H9 (cell line): Measurements from ENCODE around the gene TP53BP2. TPM values are rescaled to one million over a fixed set of nuclear protein-coding genes. Genes with fewer than 3 reads are reported as not detected.

Experiments
- DNase-seq: peaks from one replicate; pipeline ENCODE4 v3.0.0-alpha.2; 2017
- H2AFZ ChIP-seq: one replicate; pipeline ENCODE4 v1.6.1; 2013; ENCODE audit warnings: mild to moderate bottlenecking, low read length, control low read depth, moderate library complexity
- H2AK5ac ChIP-seq: 2 replicates; pipeline ENCODE4 v1.6.1; 2013; ENCODE audit warnings: low read length, control low read depth, mixed read lengths; ENCODE audit not compliant: insufficient read length
- H2BK120ac ChIP-seq: one replicate; pipeline ENCODE4 v1.6.1; 2013; ENCODE audit warnings: low read depth, mild to moderate bottlenecking, low read length, control low read depth, inconsistent platforms; ENCODE audit not compliant: poor library complexity, severe bottlenecking
- H2BK12ac ChIP-seq: 2 replicates; pipeline ENCODE4 v1.6.1; 2013; ENCODE audit warnings: low read length, control low read depth, mixed read lengths, low read depth; ENCODE audit not compliant: insufficient read length
- H2BK15ac ChIP-seq: 2 replicates; pipeline ENCODE4 v1.6.1; 2013; ENCODE audit warnings: low read depth, low read length, control low read depth
- H2BK20ac ChIP-seq: one replicate; pipeline ENCODE4 v1.6.1; 2013; ENCODE audit warnings: low read depth, mild to moderate bottlenecking, low read length, control low read depth, inconsistent platforms; ENCODE audit not compliant: poor library complexity, severe bottlenecking
- H2BK5ac ChIP-seq: 2 replicates; pipeline ENCODE4 v1.6.1; 2013; ENCODE audit warnings: low read length, control low read depth, mixed read lengths; ENCODE audit not compliant: insufficient read length
- H3K14ac ChIP-seq: 2 replicates; pipeline ENCODE4 v1.6.1; 2013; ENCODE audit warnings: low read length, control low read depth; ENCODE audit not compliant: insufficient read depth
- H3K18ac ChIP-seq: 2 replicates; pipeline ENCODE4 v1.6.1; 2013; ENCODE audit warnings: low read depth, mild to moderate bottlenecking, mixed read lengths, low read length, control low read depth; ENCODE audit not compliant: insufficient read length
- H3K23ac ChIP-seq: 2 replicates; pipeline ENCODE4 v1.6.1; 2013; ENCODE audit warnings: low read length, control low read depth, mixed read lengths, low read depth; ENCODE audit not compliant: insufficient read length
- H3K23me2 ChIP-seq: 2 replicates; pipeline ENCODE4 v1.6.1; 2013; ENCODE audit warnings: low read depth, mild to moderate bottlenecking, mixed read lengths, low read length, control low read depth; ENCODE audit not compliant: insufficient read length, poor library complexity, severe bottlenecking
- H3K27ac ChIP-seq: 2 replicates; pipeline ENCODE4 v1.5.1; 2013; ENCODE audit warnings: low read length, control low read depth, mixed read lengths, low read depth; ENCODE audit not compliant: insufficient read length
- H3K27me3 ChIP-seq: 2 replicates; pipeline ENCODE4 v1.6.1; 2013; ENCODE audit warnings: low read length, control low read depth, inconsistent platforms; ENCODE audit not compliant: insufficient read depth
- H3K4ac ChIP-seq: 2 replicates; pipeline ENCODE4 v1.6.1; 2013; ENCODE audit warnings: low read depth, mild to moderate bottlenecking, control low read depth, inconsistent platforms, low read length, moderate library complexity
- H3K4me1 ChIP-seq: 2 replicates; pipeline ENCODE4 v1.6.1; 2013; ENCODE audit warnings: low read length, control low read depth, inconsistent platforms; ENCODE audit not compliant: insufficient read depth
- H3K4me2 ChIP-seq: 2 replicates; pipeline ENCODE4 v1.6.1; 2013; ENCODE audit warnings: low read length, control low read depth, mixed read lengths; ENCODE audit not compliant: insufficient read length, insufficient read depth
- H3K56ac ChIP-seq: 2 replicates; pipeline ENCODE4 v1.6.1; 2013; ENCODE audit warnings: low read depth, mild to moderate bottlenecking, mixed read lengths, low read length, control low read depth; ENCODE audit not compliant: insufficient read length
- H3K79me1 ChIP-seq: 2 replicates; pipeline ENCODE4 v1.6.1; 2013; ENCODE audit warnings: low read depth, mild to moderate bottlenecking, moderate library complexity, low read length, control low read depth, inconsistent platforms; ENCODE audit not compliant: insufficient read depth, poor library complexity, severe bottlenecking
- H3K79me2 ChIP-seq: 2 replicates; pipeline ENCODE4 v1.6.1; 2013; ENCODE audit warnings: low read length, control low read depth, inconsistent platforms; ENCODE audit not compliant: insufficient read depth
- H3K9ac ChIP-seq: 2 replicates; pipeline ENCODE4 v1.6.1; 2013; ENCODE audit warnings: low read length, control low read depth, mixed read lengths; ENCODE audit not compliant: insufficient read length; ENCODE audit errors: extremely low read depth
- H3K9me3 ChIP-seq: one replicate; pipeline ENCODE4 v1.6.1; 2013; ENCODE audit warnings: low read depth, low read length, inconsistent platforms; ENCODE audit not compliant: control insufficient read depth
- H3T11ph ChIP-seq: one replicate; pipeline ENCODE4 v1.6.1; 2013; ENCODE audit warnings: mild to moderate bottlenecking, low read length, control low read depth, inconsistent platforms
- H4K20me1 ChIP-seq: one replicate; pipeline ENCODE4 v1.6.1; 2013; ENCODE audit not compliant: control insufficient read depth, insufficient read length, insufficient read depth
- H4K5ac ChIP-seq: 2 replicates; pipeline ENCODE4 v1.6.1; 2013; ENCODE audit warnings: low read depth, mild to moderate bottlenecking, mixed read lengths, low read length, control low read depth; ENCODE audit not compliant: insufficient read length
- H4K8ac ChIP-seq: replicated peaks from 2 replicates; pipeline ENCODE4 v1.6.1; 2013; ENCODE audit warnings: low read length, control low read depth, mixed read lengths, low read depth; ENCODE audit not compliant: insufficient read length
- H4K91ac ChIP-seq: 2 replicates; pipeline ENCODE4 v1.6.1; 2013; ENCODE audit warnings: low read depth, mild to moderate bottlenecking, moderate library complexity, mixed read lengths, low read length, control low read depth; ENCODE audit not compliant: insufficient read length
- H3K27ac Mint-ChIP-seq, 3 experiments: 2 replicates in 2 of 3; 3 replicates in 1 of 3; pipeline ENCODE4 v1.8.0; 2020 to 2021; ENCODE audit warnings: mixed read lengths in 3 of 3, mild to moderate bottlenecking in 1 of 3, moderate library complexity in 1 of 3
- H3K27me3 Mint-ChIP-seq: 2 replicates; pipeline ENCODE4 v1.8.0; 2021; ENCODE audit warnings: low read depth, mild to moderate bottlenecking, moderate library complexity, mixed read lengths
- H3K36me3 Mint-ChIP-seq, 3 experiments: 2 replicates in 2 of 3; 3 replicates in 1 of 3; pipeline ENCODE4 v1.8.0; 2020 to 2021; ENCODE audit warnings: low read depth in 3 of 3, mixed read lengths in 3 of 3; ENCODE audit not compliant: insufficient read depth in 1 of 3
- H3K4me1 Mint-ChIP-seq, 2 experiments: 2 replicates each; pipeline ENCODE4 v1.8.0; 2020; ENCODE audit warnings: mixed read lengths in 2 of 2
- H3K4me3 Mint-ChIP-seq, 2 experiments: 2 replicates in 1 of 2; 3 replicates in 1 of 2; pipeline ENCODE4 v1.8.0; 2020 to 2021; ENCODE audit warnings: mild to moderate bottlenecking in 2 of 2, mixed read lengths in 2 of 2, moderate library complexity in 1 of 2
- H3K9me3 Mint-ChIP-seq, 2 experiments: 2 replicates in 1 of 2; 3 replicates in 1 of 2; pipeline ENCODE4 v1.8.0; 2020; ENCODE audit warnings: mild to moderate bottlenecking in 2 of 2, mixed read lengths in 2 of 2, moderate library complexity in 1 of 2
- WGBS: extraction: QIAGEN DNeasy Blood & Tissue Kit; methylation state at CpG from one replicate; pipeline ENCODE4 v1.1.7; 2013; ENCODE audit warnings: missing lambda C conversion rate, low lambda C conversion rate, mixed read lengths; ENCODE audit not compliant: insufficient read length; ENCODE audit errors: extremely low coverage; 5-methylcytosine and 5-hydroxymethylcytosine counted together
- total RNA-seq: library from RNA; stranded (reverse); gene quantifications from 2 replicates; pipeline ENCODE4 v1.2.1, GENCODE V29; 2021
- TF ChIP-seq, protein P1 (sequence below): fragments of 200-600 bp; sonication (generic); conservative IDR thresholded peaks from 3 replicates; pipeline ENCODE4 v1.8.0; 2021; ENCODE audit warnings: antibody characterized with exemption, mild to moderate bottlenecking

Gene TP53BP2
- total RNA-seq, 1 experiment from 2014 or later: 49.7 TPM

DNA sequence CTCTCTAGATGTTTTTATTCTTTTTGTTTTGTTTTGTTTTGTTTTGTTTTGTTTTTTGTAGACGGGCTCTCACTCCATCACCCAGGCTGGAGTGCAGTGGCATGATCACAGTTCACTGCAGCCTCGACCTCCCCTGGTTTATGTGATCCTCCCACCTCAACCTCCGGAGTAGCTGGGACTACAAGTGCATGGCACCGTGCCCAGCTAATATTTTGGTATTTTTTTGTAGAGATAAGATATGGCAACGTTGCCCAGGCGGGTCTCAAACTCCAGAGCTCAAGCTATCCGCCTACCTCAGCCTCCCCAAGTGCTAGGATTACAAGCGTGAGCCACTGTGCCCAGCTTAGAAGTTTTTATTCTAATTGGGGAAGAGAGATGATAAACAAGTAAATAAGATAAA is 13.3 kb upstream of the TP53BP2 start:
- Mint-ChIP-seq H3K27me3 (peaks cover 9% of the 10 kb centered on the region), H3K27ac (no peak overlapping the region), H3K9me3 (no peaks in the 10 kb centered on the region), H3K4me1 (no peaks in the 10 kb centered on the region), H3K4me3 (no peak overlapping the region), H3K36me3 (no peaks in the 10 kb centered on the region)
- no peak overlapping the region for H2BK5ac ChIP-seq
- H3K18ac ChIP-seq: no peak overlapping the region
- DNase-seq: no peak
- no peak overlapping the region for H2AFZ ChIP-seq
- no peaks in the 10 kb centered on the region for H3K9me3 ChIP-seq
- H4K5ac ChIP-seq: no peak overlapping the region
- no peak overlapping the region for H3K56ac ChIP-seq
- no peak overlapping the region for H3K9ac ChIP-seq
- no peak overlapping the region for H4K91ac ChIP-seq
- TF ChIP-seq, protein P1, sequence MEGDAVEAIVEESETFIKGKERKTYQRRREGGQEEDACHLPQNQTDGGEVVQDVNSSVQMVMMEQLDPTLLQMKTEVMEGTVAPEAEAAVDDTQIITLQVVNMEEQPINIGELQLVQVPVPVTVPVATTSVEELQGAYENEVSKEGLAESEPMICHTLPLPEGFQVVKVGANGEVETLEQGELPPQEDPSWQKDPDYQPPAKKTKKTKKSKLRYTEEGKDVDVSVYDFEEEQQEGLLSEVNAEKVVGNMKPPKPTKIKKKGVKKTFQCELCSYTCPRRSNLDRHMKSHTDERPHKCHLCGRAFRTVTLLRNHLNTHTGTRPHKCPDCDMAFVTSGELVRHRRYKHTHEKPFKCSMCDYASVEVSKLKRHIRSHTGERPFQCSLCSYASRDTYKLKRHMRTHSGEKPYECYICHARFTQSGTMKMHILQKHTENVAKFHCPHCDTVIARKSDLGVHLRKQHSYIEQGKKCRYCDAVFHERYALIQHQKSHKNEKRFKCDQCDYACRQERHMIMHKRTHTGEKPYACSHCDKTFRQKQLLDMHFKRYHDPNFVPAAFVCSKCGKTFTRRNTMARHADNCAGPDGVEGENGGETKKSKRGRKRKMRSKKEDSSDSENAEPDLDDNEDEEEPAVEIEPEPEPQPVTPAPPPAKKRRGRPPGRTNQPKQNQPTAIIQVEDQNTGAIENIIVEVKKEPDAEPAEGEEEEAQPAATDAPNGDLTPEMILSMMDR: no peak
- H3K79me2 ChIP-seq: no peaks in the 10 kb centered on the region
- H3K14ac ChIP-seq: no peak overlapping the region
- no peak overlapping the region for H2BK20ac ChIP-seq
- H3K23ac ChIP-seq: no peak overlapping the region
- H2BK12ac ChIP-seq: no peak overlapping the region
- no peak overlapping the region for H2BK120ac ChIP-seq
- H3T11ph ChIP-seq: no peak overlapping the region
- WGBS: no CpG with 5 or more reads among the region's 8 CpGs
- H3K27ac ChIP-seq: no peak overlapping the region
- no peak overlapping the region for H2BK15ac ChIP-seq
- no peaks in the 10 kb centered on the region for H3K27me3 ChIP-seq
- no peaks in the 10 kb centered on the region for H3K4me1 ChIP-seq
- H3K4ac ChIP-seq: no peak overlapping the region
- H4K20me1 ChIP-seq: no peaks in the 10 kb centered on the region
- H3K4me2 ChIP-seq: no peak overlapping the region
- H3K79me1 ChIP-seq: no peaks in the 10 kb centered on the region
- no peaks in the 10 kb centered on the region for H3K23me2 ChIP-seq
- H2AK5ac ChIP-seq: no peak overlapping the region
- H4K8ac ChIP-seq: no peak overlapping the region
